ENCODE data around the gene STX7.

DNA sequence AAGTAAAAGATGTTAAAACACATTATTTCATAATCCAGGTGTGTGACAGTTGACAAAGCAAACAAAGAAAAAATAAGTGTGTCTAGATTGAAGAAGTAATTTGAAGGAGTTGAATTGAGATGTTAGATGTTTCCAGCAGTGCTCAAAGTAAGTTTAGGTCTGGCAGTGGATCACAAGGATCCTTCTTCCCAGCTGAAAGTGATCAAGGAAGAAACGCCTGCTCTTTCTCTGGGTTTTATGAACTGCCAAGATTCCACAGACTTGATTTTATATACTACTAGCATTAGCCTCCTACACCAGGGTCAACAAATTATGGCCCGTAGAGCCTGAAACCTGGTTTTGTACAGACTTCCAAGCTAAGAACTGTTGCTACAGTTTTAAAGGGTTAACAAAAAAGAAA lies 30.3 kb downstream of the STX7 start:
- TF ChIP-seq, protein P1, sequence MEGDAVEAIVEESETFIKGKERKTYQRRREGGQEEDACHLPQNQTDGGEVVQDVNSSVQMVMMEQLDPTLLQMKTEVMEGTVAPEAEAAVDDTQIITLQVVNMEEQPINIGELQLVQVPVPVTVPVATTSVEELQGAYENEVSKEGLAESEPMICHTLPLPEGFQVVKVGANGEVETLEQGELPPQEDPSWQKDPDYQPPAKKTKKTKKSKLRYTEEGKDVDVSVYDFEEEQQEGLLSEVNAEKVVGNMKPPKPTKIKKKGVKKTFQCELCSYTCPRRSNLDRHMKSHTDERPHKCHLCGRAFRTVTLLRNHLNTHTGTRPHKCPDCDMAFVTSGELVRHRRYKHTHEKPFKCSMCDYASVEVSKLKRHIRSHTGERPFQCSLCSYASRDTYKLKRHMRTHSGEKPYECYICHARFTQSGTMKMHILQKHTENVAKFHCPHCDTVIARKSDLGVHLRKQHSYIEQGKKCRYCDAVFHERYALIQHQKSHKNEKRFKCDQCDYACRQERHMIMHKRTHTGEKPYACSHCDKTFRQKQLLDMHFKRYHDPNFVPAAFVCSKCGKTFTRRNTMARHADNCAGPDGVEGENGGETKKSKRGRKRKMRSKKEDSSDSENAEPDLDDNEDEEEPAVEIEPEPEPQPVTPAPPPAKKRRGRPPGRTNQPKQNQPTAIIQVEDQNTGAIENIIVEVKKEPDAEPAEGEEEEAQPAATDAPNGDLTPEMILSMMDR (IDR thresholded peaks at IDR 0.05), result no peak
- no peak for TF ChIP-seq POLR2A (IDR thresholded peaks at IDR 0.05)
